HG03469 (cell line): ENCODE results near the gene WWOX.
"Not testable (repeated sequence)": the region's sequence is repeated elsewhere in the genome, so short reads cannot be mapped to it uniquely, and the experiment has no call there.

Experiments used
- ATAC-seq: cut with Tn5 transposase; IDR thresholded peaks from one replicate; pipeline ENCODE4 v1.9.1; 2021; ENCODE audit warnings: mild to moderate bottlenecking, moderate library complexity, moderate number of reproducible peaks; ENCODE audit not compliant: unreplicated experiment

Gene WWOX

GRCh38 chr16:79019431-79019830 is 920.0 kb downstream of the WWOX start:
- no peak for ATAC-seq

GRCh38 chr16:79021991-79022630 is 922.7 kb downstream of the WWOX start:
- no peak for ATAC-seq

GRCh38 chr16:79026117-79026516 is 926.7 kb downstream of the WWOX start:
- no peak for ATAC-seq

GRCh38 chr16:79036541-79036940 is 937.1 kb downstream of the WWOX start:
- ATAC-seq, result no peak

GRCh38 chr16:79037521-79038373 is 938.3 kb downstream of the WWOX start:
- no peak for ATAC-seq

- no peak for ATAC-seq
These were observed 941.8 kb downstream of the WWOX start for GRCh38 chr16:79041206-79041605.

- ATAC-seq, result no peak
These were observed 942.7 kb downstream of the WWOX start for GRCh38 chr16:79042141-79042540.

- no peak for ATAC-seq
These were observed 943.4 kb downstream of the WWOX start for GRCh38 chr16:79042886-79043285.

GRCh38 chr16:79045191-79045590 is 945.7 kb downstream of the WWOX start:
- no peak for ATAC-seq

GRCh38 chr16:79047337-79047736 is 947.9 kb downstream of the WWOX start:
- ATAC-seq, result no peak

GRCh38 chr16:79049040-79049439 is 949.6 kb downstream of the WWOX start:
- no peak for ATAC-seq

- no peak for ATAC-seq
These were observed 950.6 kb downstream of the WWOX start for GRCh38 chr16:79050063-79050462.

- ATAC-seq, result no peak
These were observed 951.9 kb downstream of the WWOX start for GRCh38 chr16:79051313-79051712.

GRCh38 chr16:79052198-79052597 is 952.7 kb downstream of the WWOX start:
- ATAC-seq, result not testable (repeated sequence)

GRCh38 chr16:79053577-79053976 is 954.1 kb downstream of the WWOX start:
- ATAC-seq, result no peak

- ATAC-seq, result no peak
These were observed 954.9 kb downstream of the WWOX start for GRCh38 chr16:79054211-79054984.

GRCh38 chr16:79055251-79055970 is 956.0 kb downstream of the WWOX start:
- ATAC-seq, result no peak

GRCh38 chr16:79061181-79061580 is 961.7 kb downstream of the WWOX start:
- no peak for ATAC-seq

GRCh38 chr16:79062336-79062735 is 962.9 kb downstream of the WWOX start:
- ATAC-seq, result no peak

GRCh38 chr16:79062821-79063220 is 963.4 kb downstream of the WWOX start:
- ATAC-seq, result no peak
